Fibroblast of the aortic adventitia (primary cell): Measurements from ENCODE around the gene PCSK9. TPM values are rescaled to one million over a fixed set of nuclear protein-coding genes. Genes with fewer than 3 reads are reported as not detected.

Experiments
- DNase-seq: peaks from one replicate; pipeline ENCODE4 v3.0.0-alpha.2; 2010; ENCODE audit warnings: low read depth
- H3K4me3 ChIP-seq: 2 replicates; pipeline ENCODE4 v1.5.1; 2011; ENCODE audit warnings: low read depth, mild to moderate bottlenecking, control low read depth, low read length, moderate library complexity
- total RNA-seq: library from RNA; depleted of rRNA; stranded (reverse); fragments of >200 nt; gene quantifications from 2 replicates; pipeline ENCODE4 v1.2.3, GENCODE V29; 2012; ENCODE audit warnings: low replicate concordance
- TF ChIP-seq, protein P1 (sequence below): IDR thresholded peaks from 2 replicates; pipeline ENCODE4 v1.5.1; 2011; ENCODE audit warnings: mild to moderate bottlenecking, low read length, control low read depth, inconsistent platforms; ENCODE audit not compliant: insufficient read depth

Gene PCSK9
- total RNA-seq, 1 donor = 1.1 TPM

DNA sequence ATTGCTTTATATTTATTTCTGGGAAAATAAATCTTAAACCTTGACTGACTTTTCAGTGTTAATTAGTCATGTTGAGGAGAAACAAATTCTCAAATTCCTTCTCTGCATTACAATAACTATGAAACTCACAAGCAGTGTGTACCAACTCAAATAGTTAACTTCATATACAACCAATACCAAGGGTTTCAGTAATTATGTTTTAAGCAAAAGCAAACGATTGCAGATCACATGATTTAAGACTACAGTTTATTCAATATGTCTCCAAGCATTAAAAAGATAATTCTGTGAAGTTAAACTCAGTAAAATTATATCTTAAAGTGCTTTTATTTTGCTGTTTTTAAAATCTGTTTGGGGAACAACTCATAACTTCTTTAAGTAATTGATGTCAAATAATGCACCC is 28.6 kb downstream of the PCSK9 start:
- TF ChIP-seq, protein P1, sequence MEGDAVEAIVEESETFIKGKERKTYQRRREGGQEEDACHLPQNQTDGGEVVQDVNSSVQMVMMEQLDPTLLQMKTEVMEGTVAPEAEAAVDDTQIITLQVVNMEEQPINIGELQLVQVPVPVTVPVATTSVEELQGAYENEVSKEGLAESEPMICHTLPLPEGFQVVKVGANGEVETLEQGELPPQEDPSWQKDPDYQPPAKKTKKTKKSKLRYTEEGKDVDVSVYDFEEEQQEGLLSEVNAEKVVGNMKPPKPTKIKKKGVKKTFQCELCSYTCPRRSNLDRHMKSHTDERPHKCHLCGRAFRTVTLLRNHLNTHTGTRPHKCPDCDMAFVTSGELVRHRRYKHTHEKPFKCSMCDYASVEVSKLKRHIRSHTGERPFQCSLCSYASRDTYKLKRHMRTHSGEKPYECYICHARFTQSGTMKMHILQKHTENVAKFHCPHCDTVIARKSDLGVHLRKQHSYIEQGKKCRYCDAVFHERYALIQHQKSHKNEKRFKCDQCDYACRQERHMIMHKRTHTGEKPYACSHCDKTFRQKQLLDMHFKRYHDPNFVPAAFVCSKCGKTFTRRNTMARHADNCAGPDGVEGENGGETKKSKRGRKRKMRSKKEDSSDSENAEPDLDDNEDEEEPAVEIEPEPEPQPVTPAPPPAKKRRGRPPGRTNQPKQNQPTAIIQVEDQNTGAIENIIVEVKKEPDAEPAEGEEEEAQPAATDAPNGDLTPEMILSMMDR = no peak
- no peak overlapping the region for H3K4me3 ChIP-seq
- DNase-seq = no peak

DNA sequence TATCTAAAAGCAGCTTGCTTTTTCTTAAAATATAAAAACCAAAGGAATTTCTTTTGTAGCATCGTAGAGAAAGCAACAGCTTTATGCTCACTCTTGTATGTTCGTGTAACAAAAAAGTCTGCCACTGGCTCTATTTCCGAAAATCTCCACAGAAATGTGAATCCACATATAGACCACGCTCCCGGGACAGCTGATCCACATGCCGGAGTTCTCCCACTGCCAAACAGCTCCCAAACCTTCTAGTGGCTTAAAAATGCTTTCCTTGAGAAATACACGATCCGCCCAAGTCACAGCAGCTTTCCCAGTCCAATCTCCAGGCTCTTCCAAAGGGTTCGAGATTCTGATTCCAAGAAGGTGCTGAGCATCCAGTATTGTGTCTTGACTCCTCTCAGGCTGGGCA is 29.3 kb downstream of the PCSK9 start:
- TF ChIP-seq, protein P1 = no peak

DNA sequence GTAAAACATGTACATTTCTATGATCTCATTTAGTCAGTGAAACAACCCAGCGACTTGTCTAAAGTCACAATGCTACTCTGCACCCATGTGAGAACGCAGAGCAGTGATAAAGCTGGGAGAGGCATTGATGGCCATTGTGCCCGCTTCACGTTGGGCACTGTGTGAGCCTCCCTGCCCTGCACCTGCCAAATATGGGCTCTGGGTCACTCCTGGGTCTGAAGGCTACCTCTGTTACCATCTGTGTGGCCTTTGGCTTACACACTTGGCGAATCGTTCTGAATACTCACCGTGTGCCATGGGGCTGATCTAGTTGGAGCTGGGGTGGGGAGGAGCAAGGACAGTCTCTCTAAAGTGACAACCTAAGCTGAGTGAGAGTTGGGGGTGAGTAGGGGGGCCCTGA is 29.9 kb downstream of the PCSK9 start:
- H3K4me3 ChIP-seq = no peak overlapping the region
- TF ChIP-seq, protein P1 = no peak
- no peak for DNase-seq

More for the DNA sequence above, 29.3 kb downstream of the PCSK9 start:
- DNase-seq = no peak
- no peak overlapping the region for H3K4me3 ChIP-seq

DNA sequence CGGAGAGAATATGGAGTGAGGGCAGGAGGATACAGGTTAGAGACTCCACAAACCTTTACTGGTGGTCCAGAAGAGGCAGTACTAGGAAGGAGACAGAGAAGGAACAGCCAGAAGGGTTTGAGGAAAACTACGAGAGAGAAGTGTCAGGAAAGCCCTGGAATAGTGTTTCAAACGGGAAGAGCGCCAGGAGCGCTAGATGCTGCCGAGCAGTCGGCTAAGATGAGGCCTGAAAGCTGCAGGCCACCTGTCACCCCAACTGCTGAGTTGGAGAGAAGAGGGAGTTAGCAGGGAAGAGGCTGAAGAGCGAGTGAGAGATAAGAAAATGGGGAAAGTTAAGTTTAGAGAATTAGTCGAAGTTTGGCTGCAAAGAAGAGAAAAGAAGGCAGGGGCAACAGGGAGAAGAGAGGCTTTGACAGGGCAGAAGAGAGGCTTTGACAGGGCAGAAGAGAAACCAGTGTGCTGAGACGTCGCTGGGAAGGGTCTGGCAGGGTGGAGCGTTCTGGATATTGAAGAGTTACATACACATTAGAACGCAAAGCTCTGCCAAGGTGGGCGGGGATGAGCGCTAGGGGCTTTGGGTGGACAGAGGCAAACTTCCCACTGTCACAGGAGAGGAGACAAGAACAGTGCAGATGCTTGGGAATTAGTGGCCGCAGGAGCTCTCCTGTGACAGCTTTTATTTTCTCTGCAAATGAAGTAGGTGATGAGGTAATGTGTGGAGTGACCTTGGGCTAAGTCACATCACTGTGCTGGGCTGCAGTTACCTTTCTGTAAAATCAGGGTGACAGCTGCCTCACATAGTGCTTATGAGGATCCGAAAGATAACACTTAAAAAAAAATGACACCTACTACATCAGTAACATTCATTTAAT is 31.2 kb downstream of the PCSK9 start:
- TF ChIP-seq, protein P1 = no peak
- H3K4me3 ChIP-seq = no peak overlapping the region
- no peak for DNase-seq

DNA sequence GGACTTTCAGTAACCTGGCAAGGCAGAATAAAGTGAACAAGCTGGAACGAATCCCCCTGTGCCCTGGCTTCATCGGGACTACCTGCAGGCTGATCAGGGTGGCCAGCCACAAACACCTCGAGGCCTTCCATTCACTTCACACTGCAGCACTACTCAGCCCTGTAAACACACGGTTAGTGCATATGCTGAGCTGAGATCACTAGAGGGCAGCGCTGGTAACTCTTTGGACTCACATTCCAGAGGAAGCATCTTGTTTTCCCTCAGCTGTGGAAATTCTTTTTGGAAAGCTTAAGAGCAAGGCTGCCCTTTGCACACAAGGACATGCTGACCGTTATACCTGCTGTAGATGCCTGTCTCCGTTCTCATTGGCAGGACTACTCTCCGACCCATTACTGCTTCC is 32.1 kb downstream of the PCSK9 start:
- no peak overlapping the region for H3K4me3 ChIP-seq
- TF ChIP-seq, protein P1 = peak; percentile 49
- peak; percentile 49 for DNase-seq

DNA sequence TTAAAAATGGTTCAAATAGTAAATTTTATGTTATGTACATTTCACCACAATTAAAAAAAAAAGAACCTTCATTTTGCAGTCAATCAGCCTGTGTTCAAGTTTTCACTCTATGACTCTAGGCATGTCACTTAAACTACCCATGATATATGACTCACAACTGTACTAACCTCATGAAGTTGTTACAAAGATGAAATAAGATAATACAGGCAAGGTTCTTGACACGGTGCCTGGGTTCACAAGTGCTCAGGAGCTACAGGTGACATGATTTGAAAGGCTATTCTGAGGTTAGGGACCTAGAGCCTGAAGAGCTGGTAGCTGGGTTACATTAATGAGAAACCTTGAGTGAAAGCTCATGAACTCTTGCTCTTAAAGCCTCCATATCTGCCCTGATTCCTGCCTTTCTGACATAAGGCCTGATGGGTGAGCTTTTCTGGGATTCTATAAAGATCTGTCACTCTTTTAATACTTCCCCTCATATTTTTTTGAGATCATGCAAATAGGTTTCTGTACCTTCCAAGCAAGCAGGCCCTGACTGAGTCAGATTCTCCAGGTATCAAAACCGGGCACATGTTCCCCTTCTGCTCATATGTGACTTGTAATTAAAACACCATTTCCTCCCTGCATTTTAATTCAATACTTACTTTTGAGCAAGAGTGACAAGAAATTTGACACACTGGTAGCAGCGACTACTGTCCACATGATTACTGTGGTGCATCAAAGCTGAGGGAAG is 34.0 kb downstream of the PCSK9 start:
- no peak overlapping the region for H3K4me3 ChIP-seq
- TF ChIP-seq, protein P1 = no peak
- no peak for DNase-seq
